HG02759 (cell line): ENCODE results near the gene C2orf78.
"Not testable (repeated sequence)": the region's sequence is repeated elsewhere in the genome, so short reads cannot be mapped to it uniquely, and the experiment has no call there.

Experiments used
- ATAC-seq: cut with Tn5 transposase; IDR thresholded peaks from one replicate; pipeline ENCODE4 v1.9.1; 2021; ENCODE audit warnings: mild to moderate bottlenecking, moderate library complexity; ENCODE audit not compliant: unreplicated experiment

C2orf78 gene

GRCh38 chr2:73783883-73784282 is at the start of gene C2orf78:
C2orf78 (plus strand) TSS chr2:73784183; CDS start chr2:73784310, 127 bp downstream.
- ATAC-seq = not testable (repeated sequence)

GRCh38 chr2:73736378-73736777 is 47.6 kb upstream of the C2orf78 start:
- no peak for ATAC-seq

GRCh38 chr2:73736855-73737779 is 46.9 kb upstream of the C2orf78 start, which contains the start of gene TPRKB:
TPRKB (minus strand) TSS chr2:73737345; CDS start chr2:73734569, 2,776 bp downstream.
- ATAC-seq = peak; percentile 98

- no peak for ATAC-seq
Measured at GRCh38 chr2:73739101-73739500, 44.9 kb upstream of the C2orf78 start.

- no peak for ATAC-seq
Measured at GRCh38 chr2:73740767-73741166, 43.2 kb upstream of the C2orf78 start.

GRCh38 chr2:73746015-73746876 is 37.7 kb upstream of the C2orf78 start:
- ATAC-seq = no peak

GRCh38 chr2:73746877-73747208 is 37.1 kb upstream of the C2orf78 start:
- no peak for ATAC-seq

GRCh38 chr2:73749314-73749713 is 34.7 kb upstream of the C2orf78 start:
- ATAC-seq = no peak

- ATAC-seq = not testable (repeated sequence)
Measured at GRCh38 chr2:73754332-73754731, 29.7 kb upstream of the C2orf78 start.

GRCh38 chr2:73759285-73759764 is 24.7 kb upstream of the C2orf78 start:
- no peak for ATAC-seq

- no peak for ATAC-seq
Measured at GRCh38 chr2:73759904-73760303, 24.1 kb upstream of the C2orf78 start.

GRCh38 chr2:73762571-73762970 is 21.4 kb upstream of the C2orf78 start:
- ATAC-seq = no peak

GRCh38 chr2:73764945-73765344 is 19.0 kb upstream of the C2orf78 start:
- ATAC-seq = no peak

- ATAC-seq = no peak
Measured at GRCh38 chr2:73766349-73766748, 17.6 kb upstream of the C2orf78 start.

GRCh38 chr2:73766994-73767393 is 17.0 kb upstream of the C2orf78 start:
- no peak for ATAC-seq

GRCh38 chr2:73770725-73771124 is 13.3 kb upstream of the C2orf78 start:
- ATAC-seq = no peak

- no peak for ATAC-seq
Measured at GRCh38 chr2:73772819-73773218, 11.2 kb upstream of the C2orf78 start.

- ATAC-seq = no peak
Measured at GRCh38 chr2:73776381-73776780, 7.6 kb upstream of the C2orf78 start.

GRCh38 chr2:73776869-73777519 is 7.0 kb upstream of the C2orf78 start:
- ATAC-seq = no peak

GRCh38 chr2:73778867-73779466 is 5.0 kb upstream of the C2orf78 start:
- ATAC-seq = not testable (repeated sequence)
